Calu3 (cell line): ENCODE results near the gene OR51G2. TPM values are rescaled to one million over a fixed set of nuclear protein-coding genes. Genes with fewer than 3 reads are reported as not detected.

Experiments used
- BruUV-seq: library from RNA; stranded (reverse); fragments of 400-500 nt; replicated peaks from 2 replicates; lab custom pipeline; 2021; lab: Mats Ljungman, UMichigan
- CTCF ChIA-PET: fragments of 300-600 bp; sonication (Branson Sonifier 250); formaldehyde crosslinking; loops from one replicate; lab custom pipeline; 2022; ENCODE audit warnings: antibody characterized with exemption; lab: Charles Lee
- DNase-seq: peaks from one replicate; pipeline ENCODE4 v3.0.0; 2022
- H3K27ac Mint-ChIP-seq: one replicate; pipeline ENCODE4 v1.8.0; 2022; ENCODE audit warnings: mixed read lengths; ENCODE audit not compliant: unreplicated experiment
- H3K27me3 Mint-ChIP-seq: one replicate; pipeline ENCODE4 v1.8.0; 2022; ENCODE audit warnings: mixed read lengths; ENCODE audit not compliant: unreplicated experiment
- H3K36me3 Mint-ChIP-seq: one replicate; pipeline ENCODE4 v1.8.0; 2022; ENCODE audit warnings: mild to moderate bottlenecking, moderate library complexity, mixed read lengths; ENCODE audit not compliant: insufficient read depth, unreplicated experiment
- H3K4me1 Mint-ChIP-seq: one replicate; pipeline ENCODE4 v1.8.0; 2022; ENCODE audit warnings: mild to moderate bottlenecking, low read depth, mixed read lengths; ENCODE audit not compliant: unreplicated experiment
- H3K4me3 Mint-ChIP-seq: one replicate; pipeline ENCODE4 v1.8.0; 2022; ENCODE audit warnings: mild to moderate bottlenecking, low read depth, moderate library complexity, mixed read lengths; ENCODE audit not compliant: unreplicated experiment
- H3K9me3 Mint-ChIP-seq: one replicate; pipeline ENCODE4 v1.8.0; 2022; ENCODE audit warnings: low read depth, mixed read lengths; ENCODE audit not compliant: unreplicated experiment
- intact Hi-C: fragments of 100-400 bp; cut with micrococcal nuclease; formaldehyde crosslinking; loops from one replicate; pipeline ENCODE4 v1.10.0; 2022; ENCODE audit not compliant: unreplicated experiment
- total RNA-seq: library from RNA; stranded (reverse); gene quantifications from 2 replicates; pipeline ENCODE4 v1.2.3, GENCODE V29; 2022
- TF ChIP-seq, protein P1 (sequence below): fragments of 200-600 bp; IDR thresholded peaks from one replicate; pipeline ENCODE4 v1.8.0; 2022; ENCODE audit warnings: antibody characterized with exemption; ENCODE audit not compliant: unreplicated experiment

OR51G2 gene
- total RNA-seq, 1 experiment from 2014 or later, result not detected

DNA sequence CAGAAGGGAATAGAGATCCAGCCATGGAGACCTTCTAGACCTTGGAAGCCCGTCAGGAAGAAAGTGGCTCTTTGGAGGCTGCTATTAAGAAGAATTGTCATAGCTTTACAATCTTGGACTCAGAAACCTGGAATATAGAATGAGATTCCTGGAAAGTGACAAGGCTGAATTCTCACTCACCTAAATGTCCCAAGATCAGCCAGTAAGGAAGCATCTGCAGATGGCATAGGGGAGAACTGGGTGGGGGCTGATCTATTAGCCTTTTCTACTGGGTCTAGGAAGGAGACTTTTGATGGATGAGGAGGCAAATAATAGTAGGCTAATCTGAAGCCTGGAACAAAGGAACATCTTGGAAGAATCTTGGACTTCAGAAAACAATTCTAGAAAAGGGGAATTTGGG is 5.1 kb upstream of the OR51G2 start, which contains the start of gene OR51G1:
OR51G1 (minus strand) TSS at position 101 of the 400 bp plus-strand sequence; CDS start at position 101, 0 bp downstream.
- H3K27ac Mint-ChIP-seq, result no peak within 1 kb of the TSS
- H3K9me3 Mint-ChIP-seq, result peaks cover 6% of the 10 kb centered on the region
- DNase-seq, result no peak
- CTCF ChIA-PET, result no interaction called here
- no peaks in the 10 kb centered on the region for H3K36me3 Mint-ChIP-seq
- H3K4me3 Mint-ChIP-seq, result no peak within 1 kb of the TSS
- no TSS peak for BruUV-seq
- H3K4me1 Mint-ChIP-seq, result no peaks in the 10 kb centered on the region
- TF ChIP-seq, protein P1, sequence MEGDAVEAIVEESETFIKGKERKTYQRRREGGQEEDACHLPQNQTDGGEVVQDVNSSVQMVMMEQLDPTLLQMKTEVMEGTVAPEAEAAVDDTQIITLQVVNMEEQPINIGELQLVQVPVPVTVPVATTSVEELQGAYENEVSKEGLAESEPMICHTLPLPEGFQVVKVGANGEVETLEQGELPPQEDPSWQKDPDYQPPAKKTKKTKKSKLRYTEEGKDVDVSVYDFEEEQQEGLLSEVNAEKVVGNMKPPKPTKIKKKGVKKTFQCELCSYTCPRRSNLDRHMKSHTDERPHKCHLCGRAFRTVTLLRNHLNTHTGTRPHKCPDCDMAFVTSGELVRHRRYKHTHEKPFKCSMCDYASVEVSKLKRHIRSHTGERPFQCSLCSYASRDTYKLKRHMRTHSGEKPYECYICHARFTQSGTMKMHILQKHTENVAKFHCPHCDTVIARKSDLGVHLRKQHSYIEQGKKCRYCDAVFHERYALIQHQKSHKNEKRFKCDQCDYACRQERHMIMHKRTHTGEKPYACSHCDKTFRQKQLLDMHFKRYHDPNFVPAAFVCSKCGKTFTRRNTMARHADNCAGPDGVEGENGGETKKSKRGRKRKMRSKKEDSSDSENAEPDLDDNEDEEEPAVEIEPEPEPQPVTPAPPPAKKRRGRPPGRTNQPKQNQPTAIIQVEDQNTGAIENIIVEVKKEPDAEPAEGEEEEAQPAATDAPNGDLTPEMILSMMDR, result no peak
- H3K27me3 Mint-ChIP-seq, result no peaks in the 10 kb centered on the region
- intact Hi-C loops, result no loop called here

DNA sequence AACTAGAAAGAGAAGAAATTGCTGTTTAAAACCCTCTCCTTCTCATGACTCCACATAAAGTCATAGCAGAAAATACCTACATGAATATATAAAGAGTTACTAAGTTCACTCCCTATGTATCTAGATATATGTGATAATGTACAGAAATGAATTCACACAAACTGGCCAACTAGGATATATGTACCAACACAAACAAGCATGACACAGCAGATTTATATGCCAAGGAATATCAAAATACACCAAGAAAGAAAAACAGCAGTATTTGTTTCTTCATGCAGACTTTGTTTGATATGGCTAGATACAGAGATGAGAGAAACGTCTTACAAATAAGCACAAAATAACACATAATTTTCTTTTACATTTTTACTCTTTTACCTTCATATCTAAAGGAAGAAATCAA is 3.2 kb upstream of the OR51G2 start:
- H3K4me1 Mint-ChIP-seq, result no peaks in the 10 kb centered on the region
- DNase-seq, result no peak
- H3K27ac Mint-ChIP-seq, result no peak overlapping the region
- H3K9me3 Mint-ChIP-seq, result peaks cover 6% of the 10 kb centered on the region
- no peaks in the 10 kb centered on the region for H3K36me3 Mint-ChIP-seq
- BruUV-seq, result no TSS peak
- no peak overlapping the region for H3K4me3 Mint-ChIP-seq
- TF ChIP-seq, protein P1, result no peak
- H3K27me3 Mint-ChIP-seq, result no peaks in the 10 kb centered on the region
- intact Hi-C loops, result no loop called here
- CTCF ChIA-PET, result no interaction called here

- DNase-seq, result no peak
- no TSS peak for BruUV-seq
- Mint-ChIP-seq H3K27ac (no peak overlapping the region), H3K4me1 (no peaks in the 10 kb centered on the region), H3K4me3 (no peak overlapping the region), H3K36me3 (no peaks in the 10 kb centered on the region), H3K27me3 (no peaks in the 10 kb centered on the region), H3K9me3 (peaks cover 6% of the 10 kb centered on the region)
- TF ChIP-seq, protein P1, result no peak
- CTCF ChIA-PET, result no interaction called here
- intact Hi-C loops, result no loop called here
Observed at GRCh38 chr11:4921796-4922195, 2.6 kb upstream of the OR51G2 start.

DNA sequence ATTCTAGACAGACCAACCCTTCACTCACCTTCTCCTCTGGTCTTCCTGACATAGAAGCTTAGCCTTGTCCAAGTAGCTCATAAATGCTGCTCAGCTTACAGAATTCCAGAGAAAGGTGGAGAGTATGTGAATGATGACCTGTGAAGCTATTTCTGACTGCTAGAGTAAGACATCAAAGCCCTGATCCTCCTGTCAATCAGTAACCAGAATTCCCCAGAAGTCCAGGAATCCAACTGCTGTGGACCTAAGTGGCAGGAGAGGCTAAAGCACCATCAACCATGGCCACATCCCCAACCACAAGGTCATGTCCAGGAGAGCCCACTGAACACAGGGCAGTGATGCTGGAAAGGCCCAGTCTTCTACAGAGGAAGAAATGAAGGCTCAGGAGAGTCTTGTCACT is 2.6 kb downstream of the OR51G2 start:
- no TSS peak for BruUV-seq
- no peaks in the 10 kb centered on the region for H3K36me3 Mint-ChIP-seq
- CTCF ChIA-PET, result interaction anchor here (0.6 kb wide), 1 partner anchor 10 kb away, joined by 8 read pairs; no protein-coding TSS in a partner anchor
- H3K27me3 Mint-ChIP-seq, result no peaks in the 10 kb centered on the region
- no peak for DNase-seq
- H3K4me3 Mint-ChIP-seq, result no peak overlapping the region
- H3K27ac Mint-ChIP-seq, result no peak overlapping the region
- H3K9me3 Mint-ChIP-seq, result peaks cover 2% of the 10 kb centered on the region
- no peaks in the 10 kb centered on the region for H3K4me1 Mint-ChIP-seq
- intact Hi-C loops, result no loop called here
- TF ChIP-seq, protein P1, result no peak
